Right lobe of liver (tissue), 4 donors: ENCODE measurements around the gene LUC7L2.

ENCODE experiments used
- POLR2A ChIP-seq: fragments of 450-650 bp; IDR thresholded peaks from one replicate; pipeline ENCODE4 v1.6.1; 2017; ENCODE audit warnings: antibody characterized with exemption, mild to moderate bottlenecking
- TF ChIP-seq, protein P1 (sequence below), 4 donors: fragments of 200-600 bp in 3 of 4; fragments of 450-650 bp in 1 of 4; IDR thresholded peaks; one replicate each; pipeline versions ENCODE4 v1.5.1 to v1.8.0; 2016 to 2022; ENCODE audit warnings: antibody characterized with exemption in 4 of 4, mild to moderate bottlenecking in 2 of 4
- donor health status: DM: no; HTN: no; CAD: no.
- donor health status: DM: no; HTN: no; CAD: no.
- donor health status: DM: no; HTN: yes; CAD: no.

DNA sequence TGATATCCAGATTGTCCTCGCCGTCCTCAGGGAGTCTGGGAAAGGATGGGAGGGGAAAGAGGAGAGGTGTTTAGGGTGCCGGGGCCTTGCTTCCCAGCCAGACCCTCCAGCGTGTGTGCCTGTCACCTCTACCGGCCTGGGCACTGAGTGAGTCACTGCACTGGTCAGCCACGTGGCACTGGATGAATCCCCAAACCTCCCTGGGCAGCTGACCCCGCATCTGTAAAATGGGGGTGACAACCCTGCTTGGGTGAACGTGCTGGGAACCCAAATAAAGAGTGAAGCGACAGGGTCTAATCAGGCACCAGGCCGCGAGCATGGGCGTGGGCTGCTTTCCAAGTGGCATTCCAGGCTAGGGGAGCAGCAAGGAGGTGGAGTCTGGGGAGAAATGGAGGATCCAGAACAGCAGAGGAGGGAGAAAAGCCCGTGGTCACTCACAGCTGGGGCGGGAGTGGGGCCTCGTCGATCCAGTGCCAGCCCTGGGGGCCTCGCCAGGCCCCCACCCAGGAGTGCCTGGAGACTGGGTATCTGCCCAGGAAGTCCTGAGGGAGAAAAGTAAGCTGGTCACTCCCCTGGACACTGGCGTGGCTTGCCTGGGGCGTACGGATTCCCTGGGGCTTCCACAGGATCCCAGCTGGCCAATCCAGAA is 94.1 kb downstream of the LUC7L2 start:
- TF ChIP-seq, protein P1, sequence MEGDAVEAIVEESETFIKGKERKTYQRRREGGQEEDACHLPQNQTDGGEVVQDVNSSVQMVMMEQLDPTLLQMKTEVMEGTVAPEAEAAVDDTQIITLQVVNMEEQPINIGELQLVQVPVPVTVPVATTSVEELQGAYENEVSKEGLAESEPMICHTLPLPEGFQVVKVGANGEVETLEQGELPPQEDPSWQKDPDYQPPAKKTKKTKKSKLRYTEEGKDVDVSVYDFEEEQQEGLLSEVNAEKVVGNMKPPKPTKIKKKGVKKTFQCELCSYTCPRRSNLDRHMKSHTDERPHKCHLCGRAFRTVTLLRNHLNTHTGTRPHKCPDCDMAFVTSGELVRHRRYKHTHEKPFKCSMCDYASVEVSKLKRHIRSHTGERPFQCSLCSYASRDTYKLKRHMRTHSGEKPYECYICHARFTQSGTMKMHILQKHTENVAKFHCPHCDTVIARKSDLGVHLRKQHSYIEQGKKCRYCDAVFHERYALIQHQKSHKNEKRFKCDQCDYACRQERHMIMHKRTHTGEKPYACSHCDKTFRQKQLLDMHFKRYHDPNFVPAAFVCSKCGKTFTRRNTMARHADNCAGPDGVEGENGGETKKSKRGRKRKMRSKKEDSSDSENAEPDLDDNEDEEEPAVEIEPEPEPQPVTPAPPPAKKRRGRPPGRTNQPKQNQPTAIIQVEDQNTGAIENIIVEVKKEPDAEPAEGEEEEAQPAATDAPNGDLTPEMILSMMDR (IDR thresholded peaks at IDR 0.05), result no peak
- no peak for TF ChIP-seq POLR2A
